ENCODE results near the gene PSMG3.

The PSMG3 gene

GRCh38 chr7:1545417-1546246 is 24.2 kb downstream of the PSMG3 start:
- DNase-seq (ENCODE audit: low read depth, low spot score) = no peak

GRCh38 chr7:1544896-1545416 is 24.9 kb downstream of the PSMG3 start:
- no peak for DNase-seq (ENCODE audit: low read depth, low spot score)

DNA sequence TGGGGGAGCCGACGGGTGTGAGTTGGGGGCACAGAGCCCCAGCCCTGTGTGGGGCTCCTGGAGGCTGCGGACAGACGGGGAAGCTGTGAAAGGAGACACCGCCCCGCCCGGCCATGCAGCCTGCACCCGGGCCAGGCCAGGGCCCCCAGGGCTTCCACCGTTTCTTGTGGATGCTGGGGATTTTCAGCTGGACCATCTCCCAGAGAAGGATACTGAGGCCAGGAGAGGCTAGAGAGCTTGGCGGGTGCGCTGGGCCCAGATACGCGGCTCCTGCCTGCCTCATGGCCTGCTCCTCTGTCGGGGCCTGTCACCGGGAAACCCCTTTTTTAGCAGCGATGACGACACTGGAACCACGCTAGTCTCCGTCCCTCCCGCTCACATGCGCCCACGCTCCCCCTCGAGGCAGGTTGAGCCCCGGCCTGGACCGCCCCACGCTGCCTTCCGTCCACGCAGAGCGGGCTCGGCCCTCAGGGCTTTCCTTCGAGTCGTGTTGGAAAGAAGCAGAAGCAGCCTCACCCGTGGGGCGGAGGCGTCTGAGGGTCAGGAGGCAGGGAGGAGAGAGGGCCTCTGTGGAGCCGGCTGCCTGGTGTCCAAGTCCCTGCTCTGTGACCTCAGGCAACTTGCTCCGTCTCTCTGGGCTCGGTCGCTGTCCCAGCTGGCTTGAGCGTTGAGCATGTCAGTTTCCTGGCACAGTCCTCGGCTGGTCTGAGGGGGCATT is 25.5 kb downstream of the PSMG3 start:
- no peak for DNase-seq (ENCODE audit: low read depth, low spot score)

GRCh38 chr7:1543826-1544177 is 26.0 kb downstream of the PSMG3 start:
- no peak for DNase-seq (ENCODE audit: low read depth, low spot score)

GRCh38 chr7:1542841-1543747 is 26.7 kb downstream of the PSMG3 start:
- DNase-seq (ENCODE audit: low read depth, low spot score) = no peak

DNA sequence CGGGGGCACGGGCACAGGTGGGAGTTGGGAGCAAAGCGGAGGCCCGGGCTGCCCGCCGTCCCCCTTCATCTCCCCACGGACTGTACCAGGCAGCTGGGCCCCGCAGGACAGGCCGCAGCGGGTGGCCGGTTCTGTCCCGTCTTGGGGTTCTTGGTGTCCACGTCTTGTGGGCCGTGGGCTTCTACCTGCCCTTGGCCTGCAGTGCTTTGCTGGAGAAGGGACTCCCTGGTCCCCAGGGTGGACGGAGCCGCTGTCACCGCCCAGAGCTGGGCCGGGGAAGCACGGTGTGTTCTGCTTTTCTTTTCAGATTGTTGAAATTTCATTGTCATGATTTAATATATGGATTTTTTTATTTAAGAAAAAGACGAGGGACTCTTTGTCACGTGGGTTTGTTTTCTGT is 27.5 kb downstream of the PSMG3 start:
- DNase-seq (ENCODE audit: low read depth, low spot score) = no peak

DNA sequence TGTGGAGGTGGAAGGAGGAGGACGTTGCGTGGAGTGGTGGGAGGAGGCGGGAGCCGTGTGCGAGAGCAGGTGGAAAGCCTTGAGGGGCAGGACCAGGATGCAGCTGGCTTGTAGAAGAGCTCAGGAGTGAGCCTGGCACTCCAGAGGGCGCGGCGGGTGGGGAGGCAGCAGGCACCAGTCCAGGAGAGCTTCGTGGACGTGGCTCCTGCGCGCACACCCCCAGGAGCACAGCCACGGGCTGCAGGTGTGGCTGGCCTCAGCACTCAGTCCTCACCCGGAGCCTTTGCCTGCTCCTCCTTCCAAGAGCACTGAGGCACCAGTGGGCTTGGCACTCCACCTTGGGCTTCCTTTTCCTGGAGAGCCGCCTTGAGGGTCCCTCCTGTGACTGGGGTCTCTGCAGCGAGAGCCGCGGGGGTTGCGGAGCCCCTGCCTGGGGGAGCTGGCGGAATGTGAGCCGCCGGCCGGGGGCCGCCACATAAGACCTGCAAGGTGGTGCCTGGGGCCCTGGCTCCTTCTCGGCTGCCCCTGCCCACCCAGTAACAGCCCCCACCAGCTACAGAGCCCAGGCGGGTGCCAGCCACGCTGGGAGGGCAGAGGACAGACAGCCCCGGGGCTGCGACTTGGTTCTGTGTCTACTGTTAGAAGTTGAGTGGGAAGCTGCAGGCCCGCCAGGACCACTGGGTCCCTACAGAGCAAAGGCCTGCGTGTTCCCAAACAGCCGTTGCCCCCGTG is 28.2 kb downstream of the PSMG3 start:
- DNase-seq (ENCODE audit: low read depth, low spot score) = no peak

DNA sequence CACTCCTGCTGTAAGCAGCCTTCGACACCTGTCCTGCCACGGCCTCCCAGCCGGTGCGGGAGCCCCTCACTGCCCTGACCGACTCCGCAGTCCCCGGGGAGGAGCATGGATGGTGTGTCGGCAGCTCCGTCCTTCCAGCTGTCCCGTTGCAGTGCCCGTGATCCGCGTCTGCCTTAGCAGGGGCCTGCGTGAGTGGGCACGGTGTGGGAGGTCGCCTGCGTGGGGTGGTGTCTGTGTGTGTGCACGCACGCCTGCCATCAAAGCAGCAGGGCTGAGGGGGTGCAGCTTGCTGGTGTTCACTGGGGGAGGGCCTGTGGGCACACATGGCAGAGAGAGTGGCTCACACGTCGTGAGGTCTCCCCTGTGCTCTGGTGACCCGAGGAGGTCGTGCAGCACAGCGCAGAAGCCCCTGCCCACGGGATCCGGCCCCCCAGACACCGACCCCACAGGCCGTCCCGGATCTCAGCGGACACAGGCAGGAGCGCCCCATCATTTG is 29.0 kb downstream of the PSMG3 start:
- no peak for DNase-seq (ENCODE audit: low read depth, low spot score)

- DNase-seq (ENCODE audit: low read depth, low spot score) = no peak
Observed at GRCh38 chr7:1539882-1540775, 29.7 kb downstream of the PSMG3 start.

GRCh38 chr7:1539181-1539881 is 30.5 kb downstream of the PSMG3 start:
- DNase-seq (ENCODE audit: low read depth, low spot score) = no peak

- DNase-seq (ENCODE audit: low read depth, low spot score) = no peak
Observed at GRCh38 chr7:1538544-1539180, 31.2 kb downstream of the PSMG3 start.

DNA sequence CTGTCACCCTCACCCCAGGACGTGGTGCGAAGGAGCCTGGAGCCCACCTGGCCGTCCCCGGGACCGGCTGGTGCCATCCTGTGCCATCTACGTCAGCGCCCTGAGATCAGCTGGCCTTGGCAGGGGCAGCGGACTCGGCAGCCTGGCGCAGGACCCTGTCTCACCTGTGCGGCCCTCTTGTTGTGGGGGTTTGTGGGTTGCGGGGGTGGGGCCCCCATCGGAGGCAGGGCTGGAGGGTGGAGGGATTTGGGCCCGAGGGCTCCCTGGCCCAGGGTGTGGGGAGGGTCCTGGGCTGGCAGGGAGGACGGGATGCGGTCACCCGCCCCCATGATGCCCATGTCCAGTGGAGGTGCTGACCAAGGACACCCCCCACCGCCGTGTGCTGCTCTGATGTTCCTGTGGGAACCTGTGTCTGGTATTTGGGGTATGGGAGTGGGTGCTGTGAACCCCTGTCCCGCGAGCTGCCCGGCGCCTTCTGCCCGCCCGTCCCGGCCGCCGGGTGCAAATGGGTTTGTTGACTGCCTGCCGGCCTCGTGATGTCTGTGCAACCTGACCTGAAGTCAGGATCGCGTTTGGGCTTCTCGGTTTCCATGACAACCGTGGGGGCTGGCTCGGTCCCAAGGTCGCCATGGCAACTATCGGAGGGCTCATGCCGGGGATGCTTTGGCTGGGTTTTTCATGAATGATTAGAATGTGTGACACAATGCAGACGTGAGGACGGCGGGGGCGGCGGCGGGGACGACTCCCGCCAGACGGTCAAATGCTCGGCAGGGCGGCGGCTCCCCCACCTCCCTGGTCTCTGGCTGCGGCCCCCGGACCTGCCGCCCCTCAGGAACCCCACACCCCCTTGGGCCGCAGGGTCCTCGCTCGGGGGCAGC is 32.1 kb downstream of the PSMG3 start:
- peak; percentile 96 for DNase-seq (ENCODE audit: low read depth, low spot score)

GRCh38 chr7:1536743-1537534 is 32.9 kb downstream of the PSMG3 start:
- DNase-seq (ENCODE audit: low read depth, low spot score) = peak; percentile 95

DNA sequence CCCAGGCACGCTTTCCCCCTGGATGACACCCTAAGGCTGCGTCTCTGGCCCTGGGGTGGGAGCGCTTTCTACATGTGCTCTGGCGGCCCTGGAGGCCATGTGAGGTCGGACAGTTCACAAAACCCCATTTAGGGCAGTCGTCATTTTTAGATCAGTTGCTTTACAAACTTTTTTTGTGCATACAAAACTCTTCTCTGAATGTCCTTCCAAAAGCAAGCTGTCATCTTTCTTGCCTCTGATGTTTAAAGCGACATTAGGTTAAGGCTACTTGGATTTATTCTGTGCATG is 33.4 kb downstream of the PSMG3 start:
- no peak for DNase-seq (ENCODE audit: low read depth, low spot score)

- no peak for DNase-seq (ENCODE audit: low read depth, low spot score)
Observed at GRCh38 chr7:1535701-1536454, 34.0 kb downstream of the PSMG3 start.

DNA sequence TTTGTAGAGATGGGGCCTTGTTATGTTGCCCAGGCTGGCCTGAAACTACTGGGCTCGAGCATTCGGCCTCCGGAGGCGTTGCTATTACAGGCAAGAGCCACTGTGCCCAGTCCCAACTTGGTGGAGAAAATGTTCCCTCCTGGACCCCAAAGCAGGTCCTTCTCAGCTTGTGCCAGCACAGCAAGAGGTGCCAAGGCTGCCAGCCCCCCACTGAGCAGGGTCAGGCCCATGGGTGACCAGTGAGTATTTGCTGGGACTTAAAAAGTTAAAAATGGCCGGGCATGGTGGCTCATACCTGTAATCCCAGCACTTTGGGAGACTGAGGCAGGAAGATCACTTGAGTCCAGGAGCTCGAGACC is 34.8 kb downstream of the PSMG3 start:
- DNase-seq (ENCODE audit: low read depth, low spot score) = no peak

Data from ELF-1 (cell line).